CD4-positive, alpha-beta T cell treated with Interleukin-6 at 100 ng/mL for 8 hours (primary cell): Measurements from ENCODE around the gene NCR3LG1.

Source experiments
- DNase-seq: peaks from one replicate; pipeline ENCODE4 v3.0.0-alpha.2; 2020; ENCODE audit warnings: mixed read lengths, low spot score

Gene NCR3LG1

GRCh38 chr11:17371614-17372013, 20.0 kb downstream of the NCR3LG1 start:
- no peak for DNase-seq

GRCh38 chr11:17375547-17375946, 23.9 kb downstream of the NCR3LG1 start:
- no peak for DNase-seq

- no peak for DNase-seq
Measured at GRCh38 chr11:17376493-17376892, 24.9 kb downstream of the NCR3LG1 start.

- DNase-seq = no peak
Measured at GRCh38 chr11:17378655-17379054, 27.1 kb downstream of the NCR3LG1 start.

- DNase-seq = no peak
Measured at GRCh38 chr11:17379383-17380180, 28.0 kb downstream of the NCR3LG1 start.

- no peak for DNase-seq
Measured at GRCh38 chr11:17381156-17381555, 29.6 kb downstream of the NCR3LG1 start.

GRCh38 chr11:17382046-17382728, 30.6 kb downstream of the NCR3LG1 start:
- DNase-seq = no peak

GRCh38 chr11:17383461-17383860, 31.9 kb downstream of the NCR3LG1 start:
- no peak for DNase-seq

- DNase-seq = peak; percentile 78
Measured at GRCh38 chr11:17384002-17384511, 32.5 kb downstream of the NCR3LG1 start.

- no peak for DNase-seq
Measured at GRCh38 chr11:17385492-17385891, 33.9 kb downstream of the NCR3LG1 start.

GRCh38 chr11:17385926-17386325, 34.3 kb downstream of the NCR3LG1 start:
- DNase-seq = no peak

- DNase-seq = peak; percentile 10
Measured at GRCh38 chr11:17386331-17387084, 34.9 kb downstream of the NCR3LG1 start.

- DNase-seq = no peak
Measured at GRCh38 chr11:17387254-17387653, 35.7 kb downstream of the NCR3LG1 start.

GRCh38 chr11:17387811-17388210, 36.2 kb downstream of the NCR3LG1 start:
- no peak for DNase-seq

GRCh38 chr11:17388609-17389210, 37.1 kb downstream of the NCR3LG1 start, which contains the start of gene KCNJ11:
TSS of gene KCNJ11 (minus strand) at chr11:17388659. CDS start at chr11:17388091, 568 bp downstream.
- DNase-seq = no peak

GRCh38 chr11:17389211-17389956, 37.8 kb downstream of the NCR3LG1 start:
- DNase-seq = peak; percentile 76

- no peak for DNase-seq
Measured at GRCh38 chr11:17389957-17390649, 38.5 kb downstream of the NCR3LG1 start.

GRCh38 chr11:17391493-17392355, 40.1 kb downstream of the NCR3LG1 start:
- DNase-seq = no peak

GRCh38 chr11:17392872-17393271, 41.3 kb downstream of the NCR3LG1 start:
- DNase-seq = no peak

GRCh38 chr11:17393472-17393871, 41.9 kb downstream of the NCR3LG1 start:
- no peak for DNase-seq
